ENCODE measurements around the gene SPATA20.
A peak's percentile ranks its signal among the peaks of the same experiment; 100 is the strongest.

The SPATA20 gene

DNA sequence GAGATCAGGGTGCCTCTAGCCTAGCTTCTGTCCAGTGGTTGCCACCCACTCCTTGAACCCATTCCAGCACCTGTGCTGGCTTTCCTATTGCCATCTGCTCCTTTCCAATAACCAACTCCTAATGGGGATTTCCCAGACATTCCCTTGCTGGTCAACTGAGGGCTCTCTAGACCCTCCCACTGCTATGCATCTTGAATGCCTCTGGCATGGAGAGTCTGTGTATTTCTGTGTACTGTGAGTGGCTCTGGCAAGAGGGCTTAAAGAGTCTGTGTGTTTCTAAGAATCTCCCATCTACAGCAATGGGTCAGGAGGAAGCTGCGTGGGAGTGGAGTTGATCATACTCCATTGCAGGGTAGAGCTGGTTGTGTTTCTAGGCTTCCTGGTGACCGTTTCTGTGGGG lies 25.5 kb upstream of the SPATA20 start:
- DNase-seq: no peak

DNA sequence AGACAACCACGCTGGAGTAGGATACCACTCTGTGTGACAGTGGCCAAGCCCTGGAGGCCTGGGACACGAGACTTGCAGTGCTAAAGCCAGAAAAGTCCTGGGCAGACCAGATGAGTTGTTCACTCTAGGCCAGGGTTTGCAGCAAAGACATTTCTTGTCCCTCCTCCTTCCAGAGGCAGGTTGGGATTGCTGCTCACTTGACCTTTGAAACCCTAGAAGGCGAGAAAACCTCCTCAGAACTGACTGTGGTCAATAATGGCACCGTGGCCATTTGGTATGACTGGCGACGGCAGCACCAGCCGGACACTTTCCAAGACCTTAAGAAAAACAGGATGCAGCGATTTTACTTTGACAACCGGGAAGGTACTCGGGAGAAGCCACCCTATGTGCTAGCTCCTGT lies 24.2 kb upstream of the SPATA20 start:
- DNase-seq: no peak

DNA sequence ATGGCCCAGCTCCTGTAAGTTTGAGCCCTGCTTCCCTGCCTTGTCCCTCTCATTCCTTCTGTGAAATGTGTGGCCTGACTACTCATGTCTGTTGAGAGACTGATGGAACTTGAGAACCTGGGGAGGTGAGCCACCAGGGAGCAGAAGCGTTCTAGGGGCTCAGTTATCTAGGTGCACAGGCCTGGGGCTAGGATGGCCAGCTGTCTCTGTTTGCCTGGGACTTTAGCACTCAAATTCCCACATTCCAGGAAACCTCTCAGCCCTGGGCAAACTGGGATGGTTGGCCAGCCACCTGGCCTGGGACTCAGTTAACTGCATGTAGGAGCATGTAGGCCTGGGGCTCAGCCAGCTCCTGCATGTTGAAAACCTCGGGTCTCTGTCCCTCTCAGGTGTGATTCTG lies 23.8 kb upstream of the SPATA20 start:
- DNase-seq: no peak

GRCh38 chr17:50524838-50525237 lies 22.1 kb upstream of the SPATA20 start:
- DNase-seq: no peak

DNA sequence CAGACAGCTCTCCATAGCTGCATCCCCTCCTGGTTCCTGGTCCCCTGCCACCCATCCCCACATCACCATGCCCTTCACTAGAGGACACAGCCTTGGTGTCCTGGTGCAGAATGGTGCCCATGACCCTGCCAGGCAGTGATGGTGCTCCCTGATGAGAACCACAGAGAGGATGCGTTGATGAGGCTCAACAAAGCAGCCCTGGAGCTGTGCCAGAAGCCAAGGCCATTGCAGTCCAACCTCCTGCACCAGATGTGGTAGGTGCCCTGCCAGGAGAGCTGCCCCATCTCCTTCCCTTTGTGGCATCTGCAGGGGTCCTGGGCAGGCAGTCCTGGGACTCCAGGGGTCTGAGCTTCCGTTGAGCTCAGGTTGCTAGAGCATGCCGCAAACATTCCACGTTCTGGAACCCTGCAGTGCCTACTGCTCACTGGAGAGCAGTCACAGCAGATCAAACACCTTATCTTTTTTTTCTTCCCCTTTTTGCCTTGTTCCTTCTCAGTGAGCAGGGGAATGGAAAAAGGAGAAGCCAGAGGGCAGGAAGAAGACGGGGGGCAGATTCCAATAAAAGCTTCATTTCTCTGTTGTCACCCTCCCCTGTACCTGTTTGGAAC lies 19.7 kb upstream of the SPATA20 start:
- DNase-seq: no peak

DNA sequence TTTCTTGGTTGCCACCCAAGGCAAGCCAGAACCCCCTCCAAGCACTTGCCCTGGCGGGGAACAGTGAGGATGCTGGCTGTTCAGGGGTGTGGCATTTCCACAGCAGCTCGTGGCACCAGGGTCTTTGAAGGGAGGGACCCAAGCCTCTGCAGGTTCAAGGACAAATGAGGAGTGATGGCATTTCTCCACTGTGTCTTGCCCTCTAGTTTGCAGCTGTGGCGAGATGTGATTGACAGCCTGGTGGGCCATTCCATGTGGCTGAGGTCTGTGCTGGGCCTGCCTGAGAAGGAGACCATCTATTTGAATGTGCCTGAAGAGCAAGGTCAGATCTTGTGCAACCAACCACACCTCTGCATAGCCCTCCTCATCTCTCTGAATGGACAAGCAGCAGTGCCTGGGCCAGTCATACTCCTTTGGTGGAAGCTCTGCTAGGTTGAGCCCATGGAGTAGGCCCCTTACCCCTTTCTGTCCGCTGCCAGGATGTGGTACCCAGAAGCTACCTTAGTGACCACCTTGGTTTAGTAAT lies 19.0 kb upstream of the SPATA20 start:
- DNase-seq: no peak

- no peak for DNase-seq
Measured at GRCh38 chr17:50529849-50530248, 17.1 kb upstream of the SPATA20 start.

DNA sequence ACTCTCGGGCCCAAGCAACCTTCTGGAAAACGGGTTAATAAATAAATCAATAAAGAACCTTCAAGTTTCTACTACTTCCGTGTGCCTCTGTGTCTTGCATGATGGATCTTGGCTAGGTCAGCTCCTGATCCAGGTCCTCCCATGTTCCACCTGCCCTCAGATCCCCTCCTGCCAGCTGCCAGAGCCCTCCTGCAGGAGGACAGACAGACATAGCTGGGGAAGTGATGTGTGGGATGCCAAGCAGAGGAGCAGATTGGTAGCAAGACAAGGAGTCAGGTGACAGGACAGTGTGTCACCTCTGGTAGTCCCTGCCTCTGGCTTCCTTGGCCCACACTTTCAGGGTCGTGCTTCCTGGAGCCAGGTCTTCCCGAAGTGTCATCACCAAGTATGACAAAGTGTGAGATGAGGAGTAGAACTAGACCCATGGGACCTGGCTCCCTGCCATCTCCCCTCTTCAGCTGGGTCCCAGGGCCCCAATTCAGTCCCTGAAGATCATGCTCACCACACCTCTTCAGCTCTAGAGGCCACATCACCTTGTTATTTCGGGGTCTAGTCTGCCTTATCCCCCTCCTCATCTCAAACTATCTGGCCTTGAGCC lies 15.4 kb upstream of the SPATA20 start:
- DNase-seq: no peak

- no peak for DNase-seq
Measured at GRCh38 chr17:50532452-50533024, 14.4 kb upstream of the SPATA20 start, which contains the start of gene EPN3. Gene EPN3 (plus strand): TSS chr17:50532735. CDS start chr17:50536557, 3,822 bp downstream.

DNA sequence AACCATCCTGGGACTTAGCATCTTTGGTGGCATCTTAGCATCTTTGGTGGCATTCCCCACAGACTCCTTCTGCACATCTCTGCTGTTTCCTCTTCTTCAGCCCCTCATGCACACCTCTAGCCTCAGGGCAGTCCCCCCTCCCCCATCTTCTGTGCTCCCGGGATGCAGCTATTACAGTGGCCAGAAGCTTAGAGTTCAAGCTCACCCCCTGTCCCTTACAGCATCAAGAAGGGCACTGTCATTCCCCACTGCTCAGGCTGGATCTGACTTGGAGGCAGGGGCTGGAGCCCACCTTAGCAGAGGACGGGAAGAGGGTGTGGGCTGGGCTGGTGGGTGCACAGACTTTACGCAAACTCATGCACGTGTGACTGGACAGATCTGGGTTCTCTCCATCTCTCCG lies 13.8 kb upstream of the SPATA20 start:
- no peak for DNase-seq

- DNase-seq: no peak
Measured at GRCh38 chr17:50533720-50534148, 13.2 kb upstream of the SPATA20 start.

DNA sequence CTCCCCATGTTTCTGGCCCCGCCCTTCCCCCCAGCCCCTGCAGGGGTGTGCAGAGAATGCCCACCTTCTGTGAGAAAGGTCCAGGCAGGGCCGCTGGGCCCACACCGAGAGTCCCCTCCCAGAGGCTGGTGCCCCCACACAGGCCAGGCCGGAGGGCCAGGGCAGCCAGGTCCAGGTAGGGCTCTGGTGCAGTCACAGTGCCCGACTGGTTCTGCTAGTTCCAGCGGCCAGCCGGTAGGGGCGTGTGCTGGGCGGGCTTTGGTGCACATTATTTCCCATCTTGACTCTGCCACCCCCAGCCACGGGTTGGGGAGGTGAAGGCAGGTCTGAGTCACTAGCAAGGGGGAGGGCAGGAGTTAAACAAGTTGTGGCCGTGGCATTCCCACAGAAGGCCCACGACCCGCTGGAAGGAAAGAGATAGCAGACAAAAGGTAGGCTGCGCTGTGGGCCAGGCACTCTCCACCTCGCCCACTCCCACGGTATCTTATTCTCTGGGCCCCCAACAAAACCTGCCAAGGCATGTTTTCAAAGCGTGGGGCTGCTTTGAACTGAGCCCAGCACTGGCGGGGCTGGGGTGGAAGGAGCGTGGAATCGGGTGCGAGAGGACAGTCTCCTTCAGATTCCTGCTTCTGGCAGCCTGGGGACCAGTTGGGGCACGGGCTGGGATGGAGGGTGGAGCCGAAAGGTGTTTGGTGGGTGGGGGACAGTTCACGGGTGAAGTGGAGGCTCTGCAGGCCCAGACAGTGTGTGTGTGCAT lies 12.6 kb upstream of the SPATA20 start:
- peak; percentile 27 for DNase-seq

DNA sequence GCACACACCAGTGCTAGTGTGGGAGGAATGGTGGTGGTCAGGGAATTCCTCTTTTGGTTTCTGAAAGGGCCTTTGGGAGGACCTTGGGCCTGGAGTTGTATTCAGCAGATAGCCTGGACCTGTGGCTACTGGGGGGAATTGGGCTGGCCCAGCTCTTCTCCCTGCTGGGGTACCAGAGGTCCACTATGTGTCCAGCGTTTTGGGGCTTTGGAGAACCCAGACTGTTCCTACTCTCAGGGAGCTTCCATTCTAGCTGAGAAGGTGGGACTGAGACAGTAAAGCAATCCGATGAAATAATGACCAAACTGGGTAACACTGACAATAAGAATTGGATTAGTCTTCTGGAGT lies 12.0 kb upstream of the SPATA20 start:
- DNase-seq: no peak

DNA sequence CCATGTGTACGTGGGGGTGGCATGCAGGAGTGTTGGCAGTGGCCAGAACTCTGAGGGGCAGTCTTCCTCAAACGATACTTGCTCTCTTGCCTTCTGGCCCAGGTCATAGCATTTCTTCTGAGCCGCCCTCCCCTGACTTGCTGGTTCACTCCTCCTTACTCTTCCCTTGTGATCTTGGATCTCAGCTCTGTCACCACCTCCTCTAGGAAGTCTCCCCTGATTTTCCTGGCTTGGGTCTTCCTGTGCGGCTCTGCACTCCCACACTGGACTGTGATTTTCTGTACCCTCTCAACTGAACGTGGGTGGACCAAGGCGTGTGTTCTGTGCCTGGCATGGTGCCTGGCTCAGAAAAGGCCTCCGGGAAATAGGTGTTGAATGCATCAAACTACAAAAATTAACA lies 11.6 kb upstream of the SPATA20 start:
- DNase-seq: no peak

DNA sequence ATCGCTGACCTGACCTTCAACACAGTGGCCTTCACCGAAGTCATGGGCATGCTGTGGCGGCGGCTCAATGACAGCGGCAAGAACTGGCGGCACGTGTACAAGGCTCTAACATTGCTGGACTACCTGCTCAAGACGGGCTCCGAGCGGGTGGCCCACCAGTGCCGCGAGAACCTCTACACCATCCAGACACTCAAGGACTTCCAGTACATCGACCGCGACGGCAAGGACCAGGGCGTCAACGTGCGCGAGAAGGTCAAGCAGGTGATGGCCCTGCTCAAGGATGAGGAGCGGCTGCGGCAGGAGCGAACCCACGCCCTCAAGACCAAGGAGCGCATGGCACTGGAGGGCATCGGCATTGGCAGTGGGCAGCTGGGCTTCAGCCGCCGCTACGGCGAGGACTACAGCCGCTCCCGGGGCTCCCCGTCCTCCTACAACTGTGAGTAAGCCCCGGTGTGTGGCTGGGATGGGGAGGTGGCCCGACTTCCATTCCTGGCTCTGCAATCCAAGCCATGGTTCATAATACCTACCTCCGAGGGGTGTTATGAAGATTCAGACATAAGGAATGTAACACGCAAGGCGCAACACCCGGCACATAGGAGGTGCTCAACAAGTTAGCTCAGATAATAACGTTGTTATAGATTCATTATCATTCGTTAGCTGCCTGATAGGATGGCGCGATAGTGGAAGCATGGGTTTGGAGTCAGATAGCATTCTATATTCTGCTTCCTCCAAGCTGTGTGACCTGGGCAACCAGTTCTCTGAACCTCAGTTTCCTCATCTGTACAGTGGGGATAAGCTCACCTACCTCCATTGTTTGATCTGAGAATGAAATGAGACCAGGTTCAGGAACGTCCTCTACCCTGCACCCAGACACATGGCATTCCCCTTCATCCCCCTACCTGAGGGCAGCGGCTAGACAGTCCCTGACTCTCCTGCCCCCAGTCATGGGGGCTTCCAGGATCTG lies 10.0 kb upstream of the SPATA20 start:
- no peak for DNase-seq

- DNase-seq: no peak
Measured at GRCh38 chr17:50537721-50538548, 9.0 kb upstream of the SPATA20 start.

GRCh38 chr17:50538549-50539410 lies 8.2 kb upstream of the SPATA20 start:
- no peak for DNase-seq

DNA sequence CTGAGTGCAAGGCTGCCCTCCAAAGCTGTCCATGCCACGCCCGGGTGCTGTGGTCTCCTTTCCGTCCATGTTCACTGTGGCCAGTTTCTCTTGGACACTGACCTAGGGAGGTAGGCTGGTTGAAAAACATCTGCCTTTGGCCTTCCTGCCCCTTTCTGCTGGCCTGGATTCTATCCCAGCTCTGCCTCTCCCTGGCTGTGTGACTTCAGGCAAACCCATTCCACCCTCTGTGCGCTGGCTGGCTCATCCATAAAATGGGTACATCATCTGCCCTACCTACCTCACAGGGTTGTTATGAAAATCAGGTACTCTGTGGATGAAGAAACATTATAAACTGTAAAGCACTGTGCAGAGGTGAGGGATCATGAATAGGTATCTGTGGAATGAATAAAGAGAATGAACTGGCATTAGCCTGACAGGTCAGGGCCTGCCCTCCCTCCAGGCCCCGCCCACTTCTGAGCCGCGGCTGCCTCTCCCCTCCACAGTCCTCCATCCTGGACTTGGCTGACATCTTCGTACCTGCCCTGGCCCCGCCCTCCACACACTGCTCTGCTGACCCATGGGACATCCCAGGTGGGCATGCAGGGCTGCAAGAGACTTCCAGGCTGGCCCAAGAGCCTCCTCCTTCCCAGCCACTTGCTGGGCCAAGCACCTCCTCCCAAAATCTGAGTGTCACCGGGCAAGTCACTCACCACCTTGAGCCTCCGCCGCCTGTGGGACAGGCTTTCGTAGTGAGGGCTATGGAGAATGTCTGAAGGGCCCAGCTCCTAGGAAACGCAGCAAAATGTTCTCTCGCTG lies 7.0 kb upstream of the SPATA20 start:
- DNase-seq: no peak

DNA sequence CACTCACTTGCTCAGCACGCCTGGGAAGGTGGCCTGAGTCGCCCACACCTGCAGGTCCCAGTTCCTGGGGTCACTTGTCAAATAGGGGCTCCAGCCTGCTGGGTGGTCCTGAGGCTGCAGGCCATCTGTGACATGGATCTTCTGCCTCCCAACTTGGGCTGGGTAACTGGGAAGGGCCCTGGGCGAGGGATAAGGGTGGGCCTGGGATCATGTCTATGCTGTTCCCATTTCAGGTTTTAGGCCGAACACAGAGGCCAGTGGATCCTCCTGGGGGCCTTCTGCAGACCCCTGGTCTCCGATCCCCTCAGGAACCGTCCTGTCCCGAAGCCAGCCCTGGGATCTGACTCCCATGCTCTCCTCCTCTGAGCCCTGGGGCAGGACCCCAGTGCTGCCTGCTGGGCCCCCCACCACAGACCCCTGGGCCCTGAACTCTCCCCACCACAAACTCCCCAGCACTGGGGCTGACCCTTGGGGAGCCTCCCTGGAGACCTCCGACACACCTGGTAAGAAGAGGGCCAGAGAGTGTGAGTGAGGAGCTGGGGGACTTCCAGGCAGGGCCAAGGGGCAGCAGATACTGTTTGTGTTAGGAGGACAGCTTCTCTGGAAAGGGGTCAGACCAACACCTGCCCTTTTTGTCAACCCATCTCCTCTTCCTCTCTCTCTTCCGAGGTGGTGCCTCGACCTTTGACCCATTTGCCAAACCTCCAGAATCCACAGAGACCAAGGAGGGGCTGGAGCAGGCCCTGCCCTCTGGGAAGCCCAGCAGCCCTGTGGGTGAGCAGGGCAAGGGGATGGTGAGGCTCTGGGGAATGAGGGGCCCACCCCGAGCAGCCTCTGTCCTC lies 6.2 kb upstream of the SPATA20 start:
- DNase-seq: no peak
